Natural killer cell treated with Interleukin-12 subunit alpha and Interleukin-12 subunit beta and Interleukin-15 and Interleukin-18, amount 100 ng/mL, for 72 hours (primary cell): ENCODE data around the gene C1QTNF1. TPM values are rescaled to one million over a fixed set of nuclear protein-coding genes. Genes with fewer than 3 reads are reported as not detected.

Source experiments
- ATAC-seq, 2 donors: fragments of 150-1000 bp; cut with Tn5 transposase in 1 of 2; sonication (Bioruptor Pico), chemical (Tn5 transposase) in 1 of 2; 2 replicates each; pipeline ENCODE4 v1.10.0; 2021
- DNase-seq: peaks from one replicate; pipeline ENCODE4 v3.0.0; 2022; ENCODE audit warnings: low spot score
- H3K27ac Mint-ChIP-seq, 2 donors: 1 replicate in 1 of 2; 2 replicates in 1 of 2; pipeline ENCODE4 v1.8.0; 2022; ENCODE audit warnings: mixed read lengths in 2 of 2, mild to moderate bottlenecking in 1 of 2, moderate library complexity in 1 of 2
- H3K27me3 Mint-ChIP-seq, 2 donors: 1 replicate in 1 of 2; 2 replicates in 1 of 2; pipeline ENCODE4 v1.8.0; 2022; ENCODE audit warnings: mixed read lengths in 2 of 2
- H3K36me3 Mint-ChIP-seq: one replicate; pipeline ENCODE4 v1.8.0; 2022; ENCODE audit warnings: mixed read lengths
- H3K4me1 Mint-ChIP-seq, 2 donors: 1 replicate in 1 of 2; 2 replicates in 1 of 2; pipeline ENCODE4 v1.8.0; 2022; ENCODE audit warnings: low read depth in 2 of 2, mixed read lengths in 2 of 2, mild to moderate bottlenecking in 1 of 2
- H3K4me3 Mint-ChIP-seq: one replicate; pipeline ENCODE4 v1.8.0; 2022; ENCODE audit warnings: mixed read lengths
- H3K9me3 Mint-ChIP-seq: 2 replicates; pipeline ENCODE4 v1.8.0; 2022; ENCODE audit warnings: mixed read lengths
- total RNA-seq, 2 donors: library from RNA; stranded (reverse); gene quantifications; one replicate each; pipeline ENCODE4 v1.2.3, GENCODE V29; 2022

The C1QTNF1 gene
- total RNA-seq, 2 donors from 2014 or later, result not detected

- no peaks in the 10 kb centered on the region for H3K27me3 Mint-ChIP-seq
- no peak overlapping the region for H3K4me3 Mint-ChIP-seq
- H3K4me1 Mint-ChIP-seq, result no peaks in the 10 kb centered on the region
- DNase-seq (no peak), ATAC-seq (no peak)
- no peak overlapping the region for H3K27ac Mint-ChIP-seq
- peaks cover 2% of the 10 kb centered on the region for H3K36me3 Mint-ChIP-seq
- no peaks in the 10 kb centered on the region for H3K9me3 Mint-ChIP-seq
These were observed 62.8 kb downstream of the C1QTNF1 start for GRCh38 chr17:79086609-79087427.

DNA sequence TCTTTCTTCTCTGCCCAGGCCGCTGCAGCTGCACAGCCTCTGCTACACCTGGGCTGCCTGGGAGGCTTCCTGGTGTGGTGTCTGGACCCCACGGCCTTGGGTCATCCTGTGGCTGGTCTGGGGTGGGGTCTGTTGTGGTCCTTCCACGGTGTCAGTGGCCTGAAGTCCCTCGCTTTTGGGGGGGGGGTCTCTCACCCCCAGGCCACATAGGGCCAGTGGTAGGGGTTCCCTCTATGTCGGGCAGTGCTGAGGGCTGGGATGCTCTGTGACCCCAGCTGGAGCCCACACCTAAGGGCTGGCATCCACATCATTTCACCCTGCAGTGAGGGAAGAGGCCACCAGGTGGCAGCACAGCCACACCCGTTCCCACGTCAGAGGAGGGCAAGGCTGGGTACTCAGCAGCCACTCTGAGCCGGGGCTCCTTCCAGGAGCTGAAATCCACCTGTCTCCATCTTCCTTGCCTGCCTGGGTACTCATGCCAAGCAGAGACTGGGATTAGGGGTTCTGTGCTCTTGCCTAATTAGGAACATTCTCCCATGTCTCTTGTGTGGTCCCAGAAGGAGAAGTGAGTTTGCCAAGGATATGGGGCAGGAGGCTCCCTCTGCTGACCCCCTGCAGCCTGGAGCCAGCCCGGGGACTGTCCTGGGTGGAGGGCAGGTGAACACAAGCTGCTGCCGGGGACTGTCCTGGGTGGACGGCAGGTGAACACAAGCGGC lies 63.6 kb downstream of the C1QTNF1 start:
- peaks cover 0 to 5% of the 10 kb centered on the region in 2 donors for H3K27me3 Mint-ChIP-seq
- no peak overlapping the region for H3K4me3 Mint-ChIP-seq
- DNase-seq (peak; percentile 80), ATAC-seq (peak; percentile 69 to 74)
- peaks cover 0 to 5% of the 10 kb centered on the region in 2 donors for H3K4me1 Mint-ChIP-seq
- no peaks in the 10 kb centered on the region for H3K36me3 Mint-ChIP-seq
- H3K9me3 Mint-ChIP-seq, result no peaks in the 10 kb centered on the region
- no peak overlapping the region for H3K27ac Mint-ChIP-seq

DNA sequence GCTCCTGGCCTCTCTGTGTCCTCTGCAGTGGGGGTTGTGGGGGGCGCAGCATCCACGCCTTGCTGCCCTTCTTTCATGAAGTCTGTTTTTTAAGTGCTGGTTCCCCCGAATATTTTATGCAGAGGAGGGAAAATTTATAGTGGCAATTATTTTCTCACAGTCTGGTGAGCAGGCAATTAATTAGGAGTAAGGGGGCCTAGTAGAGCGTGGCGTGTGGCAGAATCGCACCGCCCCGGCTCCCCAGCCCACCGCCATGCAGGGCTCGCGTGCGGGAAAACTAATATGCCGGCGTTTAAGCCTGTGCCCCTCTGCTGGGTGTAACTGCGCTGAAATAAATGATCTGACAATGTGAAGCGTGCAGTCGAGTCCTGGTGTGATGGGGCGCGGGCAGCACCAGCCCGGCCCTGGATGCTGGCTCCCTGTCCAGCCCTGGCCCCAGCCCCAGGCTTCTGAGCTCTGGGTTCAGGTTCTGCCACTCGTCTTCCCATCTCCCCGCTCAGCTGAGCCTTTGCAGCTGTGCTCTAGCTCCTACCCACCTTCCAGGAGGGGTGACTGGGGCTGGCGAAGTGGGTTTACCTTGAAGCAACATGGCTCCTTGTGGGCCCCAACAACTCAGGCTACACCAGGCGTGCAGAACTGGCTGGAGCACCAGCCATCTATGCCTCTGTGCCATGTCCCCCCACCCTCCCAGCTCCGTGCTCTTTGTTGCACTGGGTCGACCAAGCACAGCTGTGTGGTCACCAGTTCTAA lies 64.5 kb downstream of the C1QTNF1 start:
- no peak for ATAC-seq
- H3K4me1 Mint-ChIP-seq, result peaks cover 0 to 5% of the 10 kb centered on the region in 2 donors
- no peak for DNase-seq
- no peak overlapping the region for H3K27ac Mint-ChIP-seq
- H3K36me3 Mint-ChIP-seq, result no peaks in the 10 kb centered on the region
- peaks cover 0 to 5% of the 10 kb centered on the region in 2 donors for H3K27me3 Mint-ChIP-seq
- no peaks in the 10 kb centered on the region for H3K9me3 Mint-ChIP-seq
- no peak overlapping the region for H3K4me3 Mint-ChIP-seq

DNA sequence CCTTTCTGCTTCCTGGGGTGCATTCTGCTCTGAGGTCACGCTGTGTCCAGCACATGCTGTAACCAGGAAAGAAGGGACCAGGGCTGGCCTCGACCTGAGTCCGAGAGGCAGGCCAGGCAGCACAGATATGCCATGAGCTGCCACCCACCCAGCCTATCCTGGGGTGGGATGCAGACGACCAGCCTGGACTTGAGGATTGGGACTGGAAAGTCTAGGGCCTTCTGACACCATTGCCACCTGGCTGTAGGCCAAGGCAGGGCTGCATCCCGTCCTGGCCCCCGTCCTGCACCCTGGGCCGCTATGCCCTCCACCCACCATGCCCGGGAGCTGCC lies 65.0 kb downstream of the C1QTNF1 start:
- DNase-seq (no peak), ATAC-seq (no peak)
- no peaks in the 10 kb centered on the region for H3K9me3 Mint-ChIP-seq
- H3K4me3 Mint-ChIP-seq, result no peak overlapping the region
- no peak overlapping the region for H3K27ac Mint-ChIP-seq
- H3K36me3 Mint-ChIP-seq, result no peaks in the 10 kb centered on the region
- peaks cover 0 to 5% of the 10 kb centered on the region in 2 donors for H3K4me1 Mint-ChIP-seq
- peaks cover 0 to 5% of the 10 kb centered on the region in 2 donors for H3K27me3 Mint-ChIP-seq

DNA sequence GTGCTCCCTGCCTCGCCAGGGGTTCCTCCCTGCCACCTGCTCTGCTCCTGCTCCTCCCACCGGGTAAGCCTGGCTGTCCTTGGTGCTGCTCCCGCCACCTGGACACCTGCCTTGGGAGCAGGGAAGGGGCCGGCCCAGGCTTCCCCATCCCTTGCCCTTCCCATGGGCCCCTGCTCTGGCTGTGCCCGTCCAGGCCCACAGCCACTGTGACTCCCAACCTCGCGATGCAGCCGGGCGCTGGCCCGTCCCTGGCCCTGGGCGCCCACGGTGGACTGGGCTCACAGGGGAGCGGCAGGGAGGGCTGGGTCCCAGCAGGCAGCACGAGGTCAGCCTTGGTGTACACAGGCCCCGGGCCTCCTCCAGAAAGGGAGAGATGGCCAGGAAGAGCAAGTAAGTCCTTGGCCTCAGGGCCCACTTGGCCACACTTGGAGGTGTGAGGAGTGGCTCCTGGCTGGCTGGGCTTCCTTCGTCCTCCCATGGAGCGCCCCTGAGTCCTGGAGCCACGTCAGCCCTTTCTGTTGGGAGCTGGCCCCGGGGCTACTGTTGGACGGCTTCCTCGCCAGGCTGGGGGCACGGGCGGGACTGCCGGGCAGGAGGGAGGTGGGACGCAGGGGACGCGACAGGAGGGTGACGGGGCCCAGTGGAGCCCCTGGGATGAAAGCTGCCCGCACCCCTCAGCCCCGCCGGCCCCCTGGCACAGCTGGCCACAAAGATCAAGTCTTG lies 65.9 kb downstream of the C1QTNF1 start:
- ATAC-seq (no peak), DNase-seq (no peak)
- H3K9me3 Mint-ChIP-seq, result no peaks in the 10 kb centered on the region
- H3K4me1 Mint-ChIP-seq, result peaks cover 0 to 5% of the 10 kb centered on the region in 2 donors
- H3K36me3 Mint-ChIP-seq, result no peaks in the 10 kb centered on the region
- no peak overlapping the region for H3K4me3 Mint-ChIP-seq
- H3K27me3 Mint-ChIP-seq, result peaks cover 0 to 5% of the 10 kb centered on the region in 2 donors
- H3K27ac Mint-ChIP-seq, result no peak overlapping the region

- no peak overlapping the region for H3K27ac Mint-ChIP-seq
- no peak for DNase-seq
- no peak overlapping the region for H3K4me3 Mint-ChIP-seq
- peaks cover 0 to 5% of the 10 kb centered on the region in 2 donors for H3K27me3 Mint-ChIP-seq
- H3K36me3 Mint-ChIP-seq, result no peaks in the 10 kb centered on the region
- ATAC-seq, result no peak
- H3K4me1 Mint-ChIP-seq, result peaks cover 0 to 5% of the 10 kb centered on the region in 2 donors
- no peaks in the 10 kb centered on the region for H3K9me3 Mint-ChIP-seq
These were observed 66.7 kb downstream of the C1QTNF1 start for GRCh38 chr17:79090443-79091225.

- Mint-ChIP-seq H3K27ac (no peak overlapping the region), H3K4me1 (peaks cover 0 to 5% of the 10 kb centered on the region in 2 donors), H3K9me3 (no peaks in the 10 kb centered on the region), H3K36me3 (no peaks in the 10 kb centered on the region), H3K4me3 (no peak overlapping the region), H3K27me3 (peaks cover 0 to 8% of the 10 kb centered on the region in 2 donors)
- DNase-seq, result no peak
- ATAC-seq, result no peak
These were observed 67.3 kb downstream of the C1QTNF1 start for GRCh38 chr17:79091226-79091670.

DNA sequence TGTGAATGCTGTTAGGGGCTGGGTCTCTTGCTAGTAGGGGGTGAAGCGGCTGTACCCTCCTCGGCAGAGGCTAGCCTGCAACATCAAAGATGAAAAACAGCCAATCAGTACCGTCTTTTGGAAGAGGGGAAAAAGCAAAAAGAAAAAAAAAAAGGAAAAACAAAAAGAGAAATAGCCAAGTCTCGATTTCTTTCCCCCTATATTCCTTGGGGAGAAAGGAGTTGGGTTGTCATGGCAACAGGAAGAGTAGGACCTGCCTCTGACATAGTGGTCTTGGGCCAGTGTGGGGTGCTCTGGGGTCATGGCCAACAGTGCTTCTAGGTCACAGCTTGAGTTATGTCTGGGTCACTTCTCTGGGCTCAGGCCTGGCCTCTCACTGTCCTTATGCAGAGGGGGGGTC lies 68.6 kb downstream of the C1QTNF1 start:
- Mint-ChIP-seq H3K36me3 (no peaks in the 10 kb centered on the region), H3K27ac (no peak overlapping the region), H3K4me3 (no peak overlapping the region), H3K27me3 (peaks cover under 1 to 8% of the 10 kb centered on the region in 2 donors), H3K9me3 (no peaks in the 10 kb centered on the region), H3K4me1 (peaks cover 0 to 5% of the 10 kb centered on the region in 2 donors)
- no peak for DNase-seq
- ATAC-seq, result no peak

GRCh38 chr17:79093270-79093669 lies 69.3 kb downstream of the C1QTNF1 start:
- H3K4me1 Mint-ChIP-seq, result peaks cover 2 to 5% of the 10 kb centered on the region in 2 donors
- no peak overlapping the region for H3K4me3 Mint-ChIP-seq
- DNase-seq, result no peak
- peaks cover 8 to 14% of the 10 kb centered on the region in 2 donors for H3K27me3 Mint-ChIP-seq
- no peaks in the 10 kb centered on the region for H3K9me3 Mint-ChIP-seq
- no peak overlapping the region for H3K27ac Mint-ChIP-seq
- ATAC-seq, result no peak
- H3K36me3 Mint-ChIP-seq, result no peaks in the 10 kb centered on the region

GRCh38 chr17:79094261-79094660 lies 70.3 kb downstream of the C1QTNF1 start:
- ATAC-seq, result no peak
- no peaks in the 10 kb centered on the region for H3K9me3 Mint-ChIP-seq
- no peak for DNase-seq
- no peaks in the 10 kb centered on the region for H3K36me3 Mint-ChIP-seq
- no peak overlapping the region for H3K27ac Mint-ChIP-seq
- H3K4me3 Mint-ChIP-seq, result no peak overlapping the region
- H3K27me3 Mint-ChIP-seq, result peaks cover 11 to 14% of the 10 kb centered on the region in 2 donors
- peaks cover 2 to 5% of the 10 kb centered on the region in 2 donors for H3K4me1 Mint-ChIP-seq

- Mint-ChIP-seq H3K27ac (no peak overlapping the region), H3K4me1 (peaks cover 2 to 5% of the 10 kb centered on the region in 2 donors), H3K9me3 (no peaks in the 10 kb centered on the region), H3K27me3 (peaks cover 11 to 14% of the 10 kb centered on the region in 2 donors), H3K36me3 (no peaks in the 10 kb centered on the region), H3K4me3 (no peak overlapping the region)
- DNase-seq (no peak), ATAC-seq (peak in 1 of 2 donors; percentile 51)
These were observed 71.5 kb downstream of the C1QTNF1 start for GRCh38 chr17:79095345-79096055.

GRCh38 chr17:79096477-79096876 lies 72.5 kb downstream of the C1QTNF1 start:
- H3K36me3 Mint-ChIP-seq, result no peaks in the 10 kb centered on the region
- H3K27ac Mint-ChIP-seq, result no peak overlapping the region
- ATAC-seq (no peak), DNase-seq (no peak)
- H3K4me1 Mint-ChIP-seq, result peaks cover 2 to 5% of the 10 kb centered on the region in 2 donors
- H3K4me3 Mint-ChIP-seq, result no peak overlapping the region
- H3K27me3 Mint-ChIP-seq, result peaks cover 11 to 14% of the 10 kb centered on the region in 2 donors
- H3K9me3 Mint-ChIP-seq, result no peaks in the 10 kb centered on the region
